CD4-positive, alpha-beta T cell treated with Interleukin-4 for 1 hour (primary cell): ENCODE measurements around the gene SNTG2.

ENCODE experiments used
- DNase-seq, 2 donors: peaks; one replicate each; pipeline ENCODE4 v3.0.0-alpha.2; 2020 to 2022

SNTG2 gene

DNA sequence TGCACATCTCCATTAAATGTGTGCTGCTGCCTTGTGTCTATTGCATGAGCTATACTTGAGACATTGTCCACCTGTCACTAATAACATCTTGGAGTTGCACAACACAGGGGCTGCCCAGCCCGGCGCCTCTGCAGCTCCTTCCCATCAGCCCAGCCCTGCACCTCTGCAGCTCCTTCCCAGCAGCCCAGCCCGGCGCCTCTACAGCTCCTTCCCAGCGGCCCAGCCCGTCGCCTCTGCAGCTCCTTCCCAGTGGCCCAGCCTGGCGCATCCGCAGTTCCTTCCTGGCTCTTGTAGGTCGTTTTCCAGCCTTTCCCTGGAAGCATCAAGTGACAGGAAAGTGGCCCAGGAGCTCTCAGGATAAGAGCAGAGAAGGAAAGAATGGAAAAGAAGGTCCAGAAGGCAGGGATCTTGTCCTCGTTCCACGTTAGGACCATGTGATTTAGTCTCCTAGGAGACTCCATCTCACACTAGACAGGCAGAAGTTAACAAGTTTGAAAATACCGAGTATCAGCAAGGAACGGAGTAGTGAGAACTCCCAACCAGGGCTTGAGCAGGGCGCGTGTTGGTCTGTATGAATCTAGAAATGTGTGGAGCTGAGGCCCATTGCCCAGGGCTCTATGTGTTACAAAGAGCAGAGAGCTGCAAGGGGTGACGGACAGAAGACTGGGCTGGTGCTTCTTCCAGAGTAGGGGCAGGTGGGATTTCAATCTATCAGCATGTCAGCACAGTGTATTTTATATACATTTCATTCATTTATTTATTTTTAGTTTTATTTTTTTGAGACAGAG lies 346.9 kb downstream of the SNTG2 start:
- no peak for DNase-seq

DNA sequence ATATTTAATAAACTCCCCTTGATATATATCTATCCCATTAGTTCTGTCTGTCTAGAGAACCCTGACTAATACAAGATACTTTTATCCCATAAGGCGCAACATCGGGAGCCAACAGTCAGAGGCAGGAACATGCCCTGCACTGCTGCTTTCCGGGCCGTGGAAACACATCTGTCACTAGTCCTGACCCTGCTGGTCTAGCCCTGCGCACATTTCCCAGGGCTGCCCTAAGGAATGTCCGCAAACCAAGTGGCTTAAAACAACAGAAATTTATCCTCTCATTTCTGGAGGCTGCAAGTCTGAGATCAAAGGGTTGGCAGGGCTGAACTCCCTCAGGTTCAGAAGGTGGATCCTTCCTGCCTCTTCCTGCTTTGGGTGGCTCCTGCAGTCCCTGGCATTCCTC lies 348.4 kb downstream of the SNTG2 start:
- DNase-seq = no peak

DNA sequence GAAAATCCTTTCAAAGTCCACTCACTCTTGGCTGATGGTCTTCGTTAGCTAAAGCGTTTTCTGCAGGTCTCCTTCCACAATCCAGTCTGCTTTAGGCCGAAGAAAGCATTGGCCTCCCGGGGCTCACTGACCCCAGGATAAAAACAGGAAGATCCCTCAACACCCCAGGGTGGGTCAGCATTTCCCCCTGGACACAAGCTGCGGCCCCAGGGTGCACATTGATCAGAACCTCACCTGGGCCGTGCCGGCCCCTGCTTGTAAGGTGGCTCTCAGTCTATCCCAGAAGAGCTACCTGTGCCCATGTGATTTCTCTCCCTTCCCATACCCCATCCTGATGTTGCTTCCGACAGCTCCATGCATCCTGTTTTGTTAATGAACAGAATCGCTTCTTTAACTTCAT lies 349.6 kb downstream of the SNTG2 start:
- DNase-seq = no peak

DNA sequence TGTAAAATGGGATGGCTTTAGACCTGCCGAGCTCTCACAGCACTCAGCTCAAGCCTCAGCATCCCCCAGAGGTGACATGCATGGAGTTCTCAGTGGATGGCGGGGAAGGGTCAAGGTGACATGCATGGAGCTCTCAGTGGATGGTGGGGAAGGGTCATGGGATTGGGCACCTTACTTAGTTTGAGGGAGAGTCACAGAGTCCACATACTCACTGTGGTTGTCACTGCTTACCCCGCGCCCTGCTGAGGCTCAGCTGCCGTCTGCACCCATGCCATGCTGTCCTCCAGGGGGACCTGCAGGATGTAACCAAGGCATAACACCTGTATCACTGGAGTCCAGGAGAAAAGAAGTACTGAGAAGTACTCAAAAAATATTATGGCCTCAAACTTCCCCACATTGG lies 350.4 kb downstream of the SNTG2 start:
- DNase-seq = no peak

DNA sequence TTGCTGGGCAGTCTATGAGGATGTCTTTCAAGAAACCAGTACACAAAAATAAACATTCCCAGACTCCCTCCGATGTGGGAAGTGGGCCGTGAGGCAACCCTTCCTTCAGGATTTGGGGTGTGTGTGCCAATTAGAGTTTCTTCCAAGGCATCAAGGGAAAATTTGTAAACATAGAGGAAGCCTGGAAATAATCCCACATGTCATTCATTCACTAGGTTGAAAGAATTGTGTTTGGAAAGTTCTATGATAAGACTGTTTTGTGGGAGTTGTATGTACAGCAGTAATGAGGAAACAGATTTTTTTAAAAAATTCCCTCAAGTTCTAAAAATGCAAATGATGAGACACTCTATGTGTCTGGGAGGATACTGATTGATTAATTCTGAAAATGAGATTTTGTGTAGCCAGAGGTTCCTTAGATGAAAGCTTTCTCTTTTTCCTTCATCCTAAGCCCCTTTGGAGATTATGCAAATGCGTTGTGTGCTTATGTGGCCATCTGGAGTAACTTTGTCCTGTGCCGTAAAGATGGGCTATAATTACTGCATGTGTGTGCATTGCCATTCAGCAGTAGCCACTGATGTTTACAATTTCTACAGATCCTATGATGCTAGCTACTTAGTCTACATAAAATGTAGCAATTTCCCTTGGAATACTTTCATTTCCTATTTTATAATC lies 354.8 kb downstream of the SNTG2 start:
- no peak for DNase-seq

DNA sequence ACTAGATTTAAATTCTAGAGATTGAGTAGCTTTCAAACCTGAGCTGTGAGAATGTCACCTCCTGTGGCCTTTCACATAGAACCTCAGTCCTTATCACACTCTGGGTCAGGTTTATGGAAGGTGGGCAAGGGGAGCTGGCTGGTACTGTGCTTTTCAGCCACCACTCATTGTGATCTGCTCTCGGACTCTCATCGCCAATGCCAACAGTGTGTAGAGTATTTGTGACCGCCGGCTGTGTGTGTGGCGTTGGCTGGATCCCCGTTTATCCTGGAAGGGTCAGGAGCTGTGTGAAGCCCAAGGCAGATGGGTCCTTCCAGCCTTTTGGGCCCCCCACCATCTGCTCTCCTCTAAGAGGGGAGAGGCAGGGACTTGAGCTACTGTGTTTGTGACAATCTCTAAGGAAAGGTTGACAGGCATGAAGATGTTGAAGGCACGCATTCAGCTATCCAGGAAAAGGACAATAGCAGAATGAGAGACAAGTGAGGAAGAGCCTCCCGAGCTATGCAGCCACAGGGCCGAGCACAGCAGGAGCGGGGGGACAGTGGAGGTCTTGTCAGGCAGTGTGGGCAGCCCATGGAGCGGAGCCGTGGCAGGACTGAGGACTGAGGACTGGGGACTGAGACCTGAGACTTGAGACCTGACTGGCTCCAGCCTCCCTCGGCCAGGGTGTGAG lies 355.5 kb downstream of the SNTG2 start:
- no peak for DNase-seq

DNA sequence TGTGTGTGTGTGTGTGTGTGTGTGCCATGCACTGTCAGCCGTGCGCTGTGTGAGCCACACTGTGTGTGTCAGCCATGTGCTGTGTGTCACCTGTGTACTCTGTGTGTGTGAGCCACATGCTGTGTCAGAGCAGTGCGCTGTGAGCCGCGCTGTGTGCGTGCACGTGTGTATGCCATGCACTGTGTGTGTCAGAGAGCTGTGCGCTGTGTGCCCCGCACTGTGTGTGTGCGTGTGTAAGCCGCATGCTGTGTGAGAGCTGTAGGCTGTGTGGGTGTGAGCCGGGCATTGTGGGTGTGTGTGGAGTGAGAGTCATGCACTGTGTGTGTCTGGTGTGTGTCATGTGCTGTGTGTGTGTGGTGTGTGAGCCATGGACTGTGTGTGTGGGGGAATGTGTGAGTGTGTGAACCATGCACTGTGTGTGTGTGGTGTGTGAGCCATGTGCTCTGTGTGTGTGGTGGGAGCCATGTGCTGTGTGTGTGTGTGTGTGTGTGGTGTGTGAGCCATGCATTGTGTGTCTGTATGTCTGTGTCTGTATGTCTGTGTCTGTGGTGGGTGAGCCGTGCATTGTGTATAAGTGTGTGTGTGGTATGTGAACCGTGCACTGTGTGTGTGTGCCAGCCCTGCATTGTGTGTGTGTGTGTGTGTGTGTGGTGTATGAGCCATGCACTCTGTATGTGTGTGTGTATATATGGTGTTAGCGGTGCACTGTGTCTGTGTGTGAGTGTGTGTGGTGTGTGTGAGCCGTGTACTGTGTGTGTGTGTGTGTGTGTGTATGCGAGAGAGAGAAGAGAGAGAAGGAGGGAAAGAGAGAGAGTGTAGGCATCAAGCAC lies 356.3 kb downstream of the SNTG2 start:
- DNase-seq = no peak

DNA sequence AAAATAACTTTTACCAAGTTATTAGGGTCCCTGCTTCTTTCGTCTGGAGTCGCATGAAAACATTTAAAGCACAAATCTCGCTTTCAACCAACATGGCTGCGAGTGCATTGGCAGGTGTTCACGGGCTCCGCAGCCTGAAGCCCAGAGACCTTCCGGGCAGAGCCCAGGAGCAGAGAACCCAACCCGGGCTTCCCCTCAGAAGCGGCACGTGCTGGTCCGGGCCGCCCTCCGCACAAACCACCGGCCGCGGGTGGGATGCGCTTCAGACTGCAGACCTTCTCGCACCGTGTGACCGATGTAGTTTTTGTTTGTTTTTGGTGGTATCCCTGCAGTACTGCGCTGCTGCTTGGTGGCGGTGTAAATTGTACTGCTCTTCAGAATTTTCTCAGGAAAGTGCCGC lies 357.0 kb downstream of the SNTG2 start:
- DNase-seq = no peak

DNA sequence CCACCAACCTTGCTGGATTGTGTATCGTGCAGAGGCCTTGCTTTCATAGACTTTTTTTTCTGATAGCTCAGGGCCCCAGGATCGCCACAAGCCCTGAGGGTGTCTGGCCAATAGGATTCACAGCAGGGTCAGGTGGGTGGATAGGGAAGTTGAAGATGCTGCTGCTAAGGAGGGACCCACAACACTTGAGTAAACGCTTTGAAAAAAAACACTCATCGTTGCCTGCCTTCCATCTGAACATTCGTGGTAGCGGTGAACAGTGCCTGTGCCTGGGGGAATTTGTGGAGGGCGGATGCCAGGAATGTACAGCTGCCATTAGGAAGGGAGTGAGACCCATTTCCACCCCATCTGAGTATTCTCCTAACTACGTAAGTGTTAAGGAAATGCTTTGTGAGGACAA lies 358.0 kb downstream of the SNTG2 start:
- DNase-seq = no peak

DNA sequence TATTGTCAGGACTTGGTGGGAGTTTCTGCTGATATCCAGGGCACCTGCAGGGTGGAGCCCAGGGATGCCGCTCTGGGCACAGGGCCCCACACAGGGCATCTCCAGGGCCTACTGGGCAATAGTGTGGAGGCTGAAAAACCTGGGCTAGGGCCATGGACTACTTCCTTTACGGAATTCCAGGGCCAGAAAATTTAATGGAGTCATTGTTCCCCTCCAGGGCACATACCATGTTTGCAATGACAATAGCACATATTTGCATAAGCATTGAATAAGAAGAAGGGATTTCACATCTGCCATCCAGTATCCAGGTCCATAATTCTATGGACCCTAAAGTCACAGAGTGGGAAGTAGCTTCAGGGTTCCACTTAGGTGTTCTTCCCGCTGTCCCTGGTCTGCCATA lies 358.9 kb downstream of the SNTG2 start:
- DNase-seq = no peak

DNA sequence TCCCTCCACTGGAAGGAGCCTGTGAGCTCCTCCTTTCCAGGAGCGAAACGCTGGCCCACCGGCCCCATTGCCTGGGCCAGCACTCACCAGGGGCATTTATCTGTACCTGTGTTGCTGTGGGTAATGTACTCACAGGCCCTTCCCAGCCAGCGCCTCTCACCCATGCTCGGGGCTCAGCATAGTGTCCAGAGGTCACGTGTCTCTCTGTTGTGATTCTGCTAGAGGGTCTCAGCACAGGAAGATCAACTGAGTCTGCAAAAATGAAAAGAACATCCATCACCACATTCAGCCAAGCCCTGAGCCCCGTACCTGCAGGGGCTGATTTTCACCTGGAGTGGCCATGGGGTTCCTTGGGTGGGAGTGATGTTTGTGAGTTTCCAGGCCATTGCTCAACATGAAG lies 359.6 kb downstream of the SNTG2 start:
- no peak for DNase-seq

DNA sequence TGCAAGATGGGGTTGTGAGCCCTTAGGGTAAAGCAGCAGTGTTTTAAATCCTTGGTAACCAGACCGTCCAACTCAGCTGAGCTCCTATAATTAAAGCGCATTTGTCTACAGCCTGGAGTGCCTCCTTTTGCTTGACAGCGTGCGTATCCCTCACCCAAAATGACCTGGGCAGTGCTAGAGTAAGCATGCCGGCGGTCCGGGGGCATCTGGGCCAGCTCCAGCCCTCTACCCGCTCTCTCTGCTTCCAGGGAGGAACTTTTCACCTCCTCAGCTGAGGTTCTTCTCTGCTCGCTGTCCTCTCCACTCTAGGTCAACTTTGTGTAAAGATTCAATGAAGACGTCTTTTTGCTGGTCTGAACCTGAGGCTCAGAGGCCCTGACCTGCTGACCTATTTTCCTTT lies 360.2 kb downstream of the SNTG2 start:
- DNase-seq = no peak

DNA sequence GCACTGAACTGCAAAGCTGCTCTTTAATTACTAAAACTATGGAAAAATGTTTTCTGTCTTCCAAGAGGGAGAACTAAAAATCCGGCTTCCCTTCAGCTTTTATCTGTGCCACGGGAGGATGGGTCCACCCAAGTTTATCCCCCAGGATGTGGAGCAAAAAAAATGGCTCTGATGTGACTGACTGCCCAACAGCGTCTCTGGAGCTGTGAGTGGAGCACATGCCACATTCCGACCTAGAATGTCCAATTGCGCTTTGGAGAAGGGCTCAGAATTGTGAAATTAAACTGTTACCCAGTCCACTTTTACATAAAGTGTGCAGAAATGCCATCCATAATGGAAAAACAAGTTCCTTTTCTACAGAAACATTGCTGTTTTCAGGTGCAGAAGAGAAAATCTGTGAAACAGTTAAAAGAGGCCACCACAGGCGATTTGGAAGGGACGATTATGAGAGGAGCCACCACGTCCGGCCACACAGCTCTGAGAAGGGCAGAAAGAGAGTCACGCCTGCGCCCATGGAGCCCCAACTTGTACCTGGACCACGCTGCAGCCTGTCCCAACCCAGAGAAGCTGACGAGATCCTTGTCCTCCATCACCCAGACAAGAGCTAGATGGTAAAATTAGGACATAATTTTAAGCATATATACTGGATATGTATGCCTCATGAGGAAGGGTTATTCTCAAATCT lies 362.7 kb downstream of the SNTG2 start:
- DNase-seq = no peak

DNA sequence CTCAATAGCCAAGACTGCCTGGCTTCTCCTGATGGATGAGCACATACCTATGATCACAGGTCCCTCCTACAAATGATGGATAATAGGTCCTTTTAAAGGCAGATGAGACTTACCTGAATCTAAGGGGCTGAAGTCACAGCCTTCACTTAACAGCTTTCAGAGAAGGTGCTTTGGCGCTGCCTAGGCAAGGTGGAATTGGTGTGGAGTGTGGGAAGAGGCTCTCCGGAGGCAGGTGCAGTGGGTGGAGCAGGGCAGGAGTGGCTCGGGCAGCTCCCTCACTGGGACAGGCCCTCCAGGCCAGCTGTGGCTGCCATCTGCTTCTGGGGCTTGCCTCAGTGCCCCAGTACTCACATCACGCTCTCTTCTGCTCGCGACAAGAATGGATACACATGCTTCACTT lies 363.6 kb downstream of the SNTG2 start:
- DNase-seq = no peak

DNA sequence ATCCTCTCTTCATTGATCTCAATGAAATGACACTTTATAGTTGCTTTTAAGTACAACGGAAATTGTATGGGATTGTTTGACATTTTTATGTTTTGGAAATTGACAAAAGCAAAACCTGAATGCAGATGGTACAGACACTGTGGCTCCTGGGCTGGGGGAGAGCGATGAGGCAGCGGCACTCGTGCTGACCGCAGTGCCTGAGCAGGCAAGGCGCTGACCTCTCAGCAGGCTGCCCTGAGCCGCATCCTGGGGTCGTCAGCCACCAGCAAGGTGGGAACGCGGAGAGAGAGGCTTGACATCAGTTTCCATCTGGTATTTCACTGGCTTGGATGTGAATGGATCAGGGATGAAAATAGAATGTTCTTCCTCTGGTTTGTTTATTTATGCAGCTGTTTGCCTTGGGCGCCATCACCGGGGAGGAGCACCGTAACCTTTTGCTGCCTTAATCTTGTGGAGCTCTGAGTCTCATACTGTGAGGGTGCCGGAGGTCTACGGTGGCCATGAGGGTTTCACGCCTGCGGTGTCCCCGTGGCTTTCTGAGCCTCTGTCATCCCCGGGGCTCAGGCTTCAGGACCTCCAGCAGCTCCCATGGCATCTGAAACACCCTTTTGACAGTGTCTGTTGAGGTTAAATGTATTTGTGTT lies 367.8 kb downstream of the SNTG2 start:
- DNase-seq = no peak

DNA sequence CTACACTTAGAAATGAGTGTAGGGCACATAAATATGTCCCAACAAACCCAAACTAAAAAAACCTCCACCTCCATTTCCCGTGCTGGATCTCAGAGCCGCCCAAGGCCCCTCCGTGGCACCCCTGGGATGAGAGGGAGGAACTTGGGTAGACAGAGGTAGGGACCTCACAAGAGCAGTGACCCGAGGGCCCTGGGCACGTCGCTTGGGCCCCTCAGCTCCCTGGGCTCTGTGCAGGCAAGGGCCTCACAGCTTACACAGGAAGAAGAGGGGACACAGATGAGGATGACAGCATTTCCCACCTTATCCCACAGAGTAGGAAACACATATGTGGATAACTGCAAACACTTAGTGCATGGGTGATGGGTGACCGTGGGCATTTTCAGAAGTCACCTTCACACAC lies 368.7 kb downstream of the SNTG2 start:
- DNase-seq = no peak

DNA sequence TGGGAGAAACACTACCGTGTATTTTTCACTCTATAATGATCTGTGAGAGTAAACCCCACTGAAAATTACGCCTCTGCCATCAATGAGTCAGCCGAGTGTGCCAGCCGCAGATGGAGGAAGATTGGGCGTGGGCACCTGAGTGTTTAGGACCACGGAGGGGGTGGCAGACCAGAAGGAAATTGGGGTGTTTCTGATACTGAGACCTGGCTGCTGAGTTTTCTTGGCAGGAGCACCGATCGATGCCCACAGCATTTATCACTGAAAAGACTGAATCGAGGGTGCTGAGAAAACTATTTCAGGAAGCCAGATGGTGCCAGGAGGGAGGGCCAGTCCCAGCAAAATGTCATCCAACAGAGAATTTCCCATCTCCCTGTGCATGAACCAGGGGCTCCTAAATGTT lies 370.7 kb downstream of the SNTG2 start:
- no peak for DNase-seq

DNA sequence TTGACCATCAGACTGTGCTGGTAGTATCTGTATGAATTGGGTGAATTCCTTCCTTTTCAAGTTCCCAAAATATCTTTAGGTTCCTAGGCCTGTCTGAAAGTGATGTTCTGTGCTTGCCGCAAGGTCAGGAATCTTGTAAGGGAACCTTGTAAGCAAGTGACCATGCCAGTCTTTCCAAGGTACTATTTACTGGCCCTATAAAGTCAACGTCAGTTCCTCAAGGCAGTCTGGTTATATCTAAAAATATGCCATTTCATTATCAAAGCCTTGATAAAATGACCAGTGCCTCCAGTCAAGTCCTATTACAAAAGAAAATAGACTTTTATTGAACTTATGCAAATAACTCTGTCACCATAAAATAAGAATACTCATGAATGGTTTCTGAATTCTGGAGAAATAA lies 374.2 kb downstream of the SNTG2 start:
- DNase-seq = no peak

DNA sequence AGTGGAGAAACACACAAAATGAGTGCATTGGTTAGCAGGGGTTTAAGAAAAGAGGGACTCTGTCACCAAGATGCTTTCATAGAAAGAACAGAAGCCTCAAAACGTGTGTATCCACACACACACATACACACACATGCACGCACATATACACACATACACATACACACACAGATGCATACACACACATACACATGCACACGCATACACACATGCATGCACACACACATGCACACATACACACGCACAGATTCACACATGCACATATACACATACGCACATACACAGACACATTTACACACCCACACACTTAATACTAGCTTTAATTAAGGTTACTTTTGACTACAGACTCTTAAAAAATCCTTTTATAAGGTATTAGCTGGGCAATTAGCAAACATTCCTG lies 378.0 kb downstream of the SNTG2 start:
- DNase-seq = no peak

DNA sequence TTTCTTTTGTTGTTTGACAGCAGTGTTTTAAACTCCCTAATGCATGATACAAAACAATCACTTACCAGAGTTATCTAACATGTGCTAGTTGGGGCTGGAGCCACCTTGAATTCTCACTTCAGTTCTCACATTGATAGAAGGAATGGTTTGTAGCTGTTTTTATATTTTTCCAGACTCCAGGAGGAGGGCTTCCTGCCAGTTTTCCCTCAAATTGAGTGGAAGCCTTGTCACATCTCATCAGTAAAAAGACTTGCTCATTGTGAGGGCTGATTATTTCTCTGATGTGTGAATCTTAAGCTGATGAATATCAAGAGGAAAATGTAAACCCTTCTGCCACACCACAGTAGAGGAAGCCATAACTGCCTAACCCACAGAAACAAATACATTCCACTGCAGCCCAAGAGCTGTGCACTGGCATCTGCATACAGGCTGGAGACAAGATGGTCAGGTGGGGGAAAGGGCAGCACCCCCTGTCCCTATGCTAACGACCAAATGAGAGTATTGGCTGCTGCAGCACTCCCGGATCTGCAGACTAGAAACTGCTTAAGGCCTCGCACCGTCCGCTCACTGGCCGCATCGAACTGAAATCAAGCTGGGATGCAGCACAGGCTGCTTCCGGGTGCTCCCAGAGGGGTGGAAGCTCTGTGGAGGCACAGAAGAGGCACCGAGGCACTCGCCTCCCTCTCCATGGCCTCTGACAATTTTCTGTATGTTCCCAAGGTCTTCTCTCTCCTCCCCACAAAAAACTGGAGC lies 388.9 kb downstream of the SNTG2 start:
- no peak for DNase-seq

DNA sequence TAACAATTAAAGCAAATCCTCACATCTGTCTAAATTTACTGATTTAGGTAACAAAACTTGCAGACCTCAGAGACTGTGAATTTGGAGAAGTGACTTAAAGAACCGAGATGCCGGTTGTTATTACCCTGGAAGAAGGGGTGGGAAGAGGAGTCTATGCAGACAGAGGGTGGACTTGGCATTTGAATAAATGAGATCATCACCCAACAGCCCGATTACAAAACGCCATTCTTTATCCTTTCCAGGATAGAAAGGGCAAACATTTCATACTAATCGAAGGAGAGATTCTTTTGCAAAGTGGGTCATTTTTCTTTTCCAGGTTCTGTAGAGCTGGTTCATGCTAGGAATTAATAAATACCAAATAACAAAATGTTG lies 389.5 kb downstream of the SNTG2 start:
- DNase-seq = no peak
